H1 (cell line): ENCODE data around the gene FUT2. TPM values are rescaled to one million over a fixed set of nuclear protein-coding genes. Genes with fewer than 3 reads are reported as not detected.

ENCODE experiments used
- CBX5 ChIP-seq: fragments of 300-800, 300-1000 bp; sonication (generic); IDR thresholded peaks from 2 replicates; pipeline ENCODE4 v1.7.1; 2016; ENCODE audit warnings: antibody characterized with exemption, low read length, low read depth
- FOSL1 ChIP-seq: IDR thresholded peaks from 2 replicates; pipeline ENCODE4 v1.6.1; 2011; ENCODE audit warnings: mild to moderate bottlenecking, low read depth, low read length, moderate library complexity; ENCODE audit not compliant: insufficient read depth
- PHF8 ChIP-seq: fragments of 200-600 bp; sonication (generic); conservative IDR thresholded peaks from 2 replicates; pipeline ENCODE4 v1.7.1; 2012; ENCODE audit warnings: low read depth, mild to moderate bottlenecking, inconsistent platforms, low read length, moderate library complexity
- RNF2 ChIP-seq: fragments of 200-900, 300-1000 bp; sonication (generic); IDR thresholded peaks from 2 replicates; pipeline ENCODE4 v1.7.1; 2016; ENCODE audit warnings: borderline replicate concordance, low read depth, mild to moderate bottlenecking, antibody characterized with exemption, low read length; ENCODE audit not compliant: poor library complexity, severe bottlenecking; ENCODE audit errors: missing control alignments
- SIRT6 ChIP-seq: IDR thresholded peaks from one replicate; pipeline ENCODE4 v1.7.1; 2012; ENCODE audit warnings: low read length, inconsistent platforms
- SRF ChIP-seq: IDR thresholded peaks from 2 replicates; pipeline ENCODE4 v1.6.1; 2011; ENCODE audit warnings: mild to moderate bottlenecking, low read depth, low read length, moderate library complexity
- ZNF274 ChIP-seq: IDR thresholded peaks from 2 replicates; pipeline ENCODE4 v1.7.0; 2012; ENCODE audit warnings: low read length, borderline replicate concordance; ENCODE audit errors: extremely low read depth
- polyA plus RNA-seq, 7 experiments: library from polyadenylated mRNA; depleted of rRNA in 3 of 7; stranded (reverse) in 5 of 7; unstranded in 2 of 7; fragments of >200 nt in 5 of 7; fragments of 200-250 nt in 2 of 7; gene quantifications; 1 replicate in 5 of 7; 2 replicates in 1 of 7; 4 replicates in 1 of 7; pipeline versions ENCODE4 v1.2.1 to v1.2.3, GENCODE V29; 2011 to 2013; ENCODE audit warnings: missing spikeins in 2 of 7, mixed read lengths in 2 of 7
- total RNA-seq: library from RNA; stranded (reverse); fragmentation: NEBNext Ultra II Directional; extraction: Animal tissue kit (Norgen Biotek cat#: 25700); gene quantifications from 2 replicates; pipeline ENCODE4 v1.2.1, GENCODE V29; 2021
- TF ChIP-seq, protein P1 (sequence below), 3 experiments: IDR thresholded peaks; 1 replicate in 2 of 3; 2 replicates in 1 of 3; pipeline versions ENCODE4 v1.5.1 to v1.6.1; 2011; ENCODE audit warnings: low read length in 3 of 3, mild to moderate bottlenecking in 3 of 3, inconsistent platforms in 2 of 3, low read depth in 1 of 3, moderate library complexity in 1 of 3; ENCODE audit not compliant: insufficient read depth in 1 of 3; ENCODE audit errors: control extremely low read depth in 1 of 3

The FUT2 gene
- total and polyA plus RNA-seq, 2 of the 8 experiments (the other 6 are each of a cell fraction or from before 2014, with no cell fraction given), result 5.0 to 5.6 TPM

DNA sequence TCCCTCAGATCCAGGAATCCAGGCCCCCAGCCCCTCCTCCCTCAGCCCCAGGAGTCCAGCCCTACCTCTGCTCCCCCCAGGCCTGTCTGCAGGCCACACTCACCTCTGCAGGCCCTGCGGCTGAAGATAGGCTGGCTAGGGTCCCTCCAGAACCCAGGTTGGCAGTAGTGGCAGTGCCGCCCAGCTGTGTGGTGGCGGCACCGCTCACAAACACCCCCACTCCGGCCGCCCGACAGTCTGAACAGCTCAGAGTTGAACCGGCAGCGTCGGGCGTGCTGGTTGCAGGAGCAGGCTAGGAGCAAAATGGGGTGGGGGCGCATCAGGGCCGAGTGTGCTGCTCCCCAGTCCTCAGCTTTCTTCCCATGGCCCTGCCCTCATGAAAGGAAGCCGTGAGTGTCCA, 31.3 kb upstream of the FUT2 start (continued):
- no peak for TF ChIP-seq SRF
- no peak for TF ChIP-seq CBX5
- TF ChIP-seq SIRT6, result no peak
- TF ChIP-seq RNF2, result no peak
- no peak for TF ChIP-seq PHF8
- no peak for TF ChIP-seq FOSL1
- no peak for TF ChIP-seq ZNF274
- TF ChIP-seq, protein P1, sequence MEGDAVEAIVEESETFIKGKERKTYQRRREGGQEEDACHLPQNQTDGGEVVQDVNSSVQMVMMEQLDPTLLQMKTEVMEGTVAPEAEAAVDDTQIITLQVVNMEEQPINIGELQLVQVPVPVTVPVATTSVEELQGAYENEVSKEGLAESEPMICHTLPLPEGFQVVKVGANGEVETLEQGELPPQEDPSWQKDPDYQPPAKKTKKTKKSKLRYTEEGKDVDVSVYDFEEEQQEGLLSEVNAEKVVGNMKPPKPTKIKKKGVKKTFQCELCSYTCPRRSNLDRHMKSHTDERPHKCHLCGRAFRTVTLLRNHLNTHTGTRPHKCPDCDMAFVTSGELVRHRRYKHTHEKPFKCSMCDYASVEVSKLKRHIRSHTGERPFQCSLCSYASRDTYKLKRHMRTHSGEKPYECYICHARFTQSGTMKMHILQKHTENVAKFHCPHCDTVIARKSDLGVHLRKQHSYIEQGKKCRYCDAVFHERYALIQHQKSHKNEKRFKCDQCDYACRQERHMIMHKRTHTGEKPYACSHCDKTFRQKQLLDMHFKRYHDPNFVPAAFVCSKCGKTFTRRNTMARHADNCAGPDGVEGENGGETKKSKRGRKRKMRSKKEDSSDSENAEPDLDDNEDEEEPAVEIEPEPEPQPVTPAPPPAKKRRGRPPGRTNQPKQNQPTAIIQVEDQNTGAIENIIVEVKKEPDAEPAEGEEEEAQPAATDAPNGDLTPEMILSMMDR (IDR thresholded peaks at IDR 0.05; ENCODE audit: control extremely low read depth in 1 of 3, insufficient read depth in 1 of 3, low read depth in 1 of 3, low read length in 3 of 3), result no peak
